NCI-H1417 treated with DMSO at 0.1 percent for 48 hours (cell line): ENCODE measurements around the gene ACSF3.

ENCODE experiments used
- DNase-seq: peaks from one replicate; lab custom pipeline; 2025; lab: John Stamatoyannopoulos, UW

The ACSF3 gene

DNA sequence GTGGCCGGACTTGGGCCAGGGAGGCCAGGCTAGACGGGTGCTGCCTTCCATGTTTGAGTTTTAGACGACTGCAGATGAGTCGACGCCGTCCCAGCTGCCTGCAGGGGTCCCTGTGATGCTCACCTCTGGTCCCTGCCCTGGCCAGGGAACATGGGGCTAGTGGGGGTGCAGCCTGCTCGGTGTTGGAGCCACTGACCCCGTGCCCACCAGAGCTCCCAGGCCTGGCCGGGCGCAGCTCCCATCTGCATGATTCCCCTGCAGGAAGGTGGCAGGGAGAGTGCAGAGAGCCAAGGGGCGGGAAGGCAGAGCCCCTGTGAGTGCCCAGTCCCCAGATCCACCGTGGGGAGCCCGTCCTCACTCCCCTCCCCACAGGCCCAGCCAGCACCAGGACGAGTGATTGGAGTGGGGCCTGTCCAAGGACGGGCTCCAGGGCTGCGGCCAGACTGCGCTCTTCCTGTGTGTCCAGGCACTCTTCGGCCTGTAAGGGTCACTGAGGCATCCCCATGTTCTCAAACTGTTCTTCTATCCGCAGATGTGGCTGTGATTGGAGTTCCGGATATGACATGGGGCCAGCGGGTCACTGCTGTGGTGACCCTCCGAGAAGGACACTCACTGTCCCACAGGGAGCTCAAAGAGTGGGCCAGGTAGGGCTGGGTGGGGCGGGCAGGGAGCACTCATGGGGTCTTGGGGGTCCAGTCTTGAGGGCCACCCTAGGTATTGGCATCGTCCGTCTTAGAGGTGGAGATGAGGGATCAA lies 51.9 kb downstream of the ACSF3 start:
- no peak for DNase-seq

- DNase-seq = no peak
Measured at GRCh38 chr16:89146211-89147005, 52.8 kb downstream of the ACSF3 start.

GRCh38 chr16:89147085-89147817 lies 53.6 kb downstream of the ACSF3 start:
- no peak for DNase-seq

DNA sequence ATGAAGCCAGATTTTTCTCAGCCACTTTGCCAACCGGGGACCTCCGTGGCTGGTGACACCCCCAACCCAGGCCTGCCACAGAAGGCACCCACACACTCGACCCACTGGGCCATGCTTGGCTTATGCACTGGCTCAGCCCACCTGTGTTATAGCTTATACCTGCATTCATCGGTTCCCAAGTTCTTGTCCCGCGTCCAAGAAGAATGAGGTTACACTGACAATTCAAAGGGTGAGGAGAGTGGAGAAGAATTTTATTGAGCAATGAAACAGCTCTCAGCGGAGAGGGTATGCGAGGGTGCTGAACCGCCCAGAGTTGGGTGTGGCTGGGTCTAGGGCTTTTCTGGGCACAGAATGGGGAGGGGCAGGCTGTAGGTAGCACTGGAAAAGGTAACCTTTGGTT lies 55.7 kb downstream of the ACSF3 start:
- DNase-seq = no peak

GRCh38 chr16:89150090-89150835 lies 56.6 kb downstream of the ACSF3 start:
- no peak for DNase-seq

GRCh38 chr16:89150981-89151380 lies 57.3 kb downstream of the ACSF3 start:
- DNase-seq = no peak

DNA sequence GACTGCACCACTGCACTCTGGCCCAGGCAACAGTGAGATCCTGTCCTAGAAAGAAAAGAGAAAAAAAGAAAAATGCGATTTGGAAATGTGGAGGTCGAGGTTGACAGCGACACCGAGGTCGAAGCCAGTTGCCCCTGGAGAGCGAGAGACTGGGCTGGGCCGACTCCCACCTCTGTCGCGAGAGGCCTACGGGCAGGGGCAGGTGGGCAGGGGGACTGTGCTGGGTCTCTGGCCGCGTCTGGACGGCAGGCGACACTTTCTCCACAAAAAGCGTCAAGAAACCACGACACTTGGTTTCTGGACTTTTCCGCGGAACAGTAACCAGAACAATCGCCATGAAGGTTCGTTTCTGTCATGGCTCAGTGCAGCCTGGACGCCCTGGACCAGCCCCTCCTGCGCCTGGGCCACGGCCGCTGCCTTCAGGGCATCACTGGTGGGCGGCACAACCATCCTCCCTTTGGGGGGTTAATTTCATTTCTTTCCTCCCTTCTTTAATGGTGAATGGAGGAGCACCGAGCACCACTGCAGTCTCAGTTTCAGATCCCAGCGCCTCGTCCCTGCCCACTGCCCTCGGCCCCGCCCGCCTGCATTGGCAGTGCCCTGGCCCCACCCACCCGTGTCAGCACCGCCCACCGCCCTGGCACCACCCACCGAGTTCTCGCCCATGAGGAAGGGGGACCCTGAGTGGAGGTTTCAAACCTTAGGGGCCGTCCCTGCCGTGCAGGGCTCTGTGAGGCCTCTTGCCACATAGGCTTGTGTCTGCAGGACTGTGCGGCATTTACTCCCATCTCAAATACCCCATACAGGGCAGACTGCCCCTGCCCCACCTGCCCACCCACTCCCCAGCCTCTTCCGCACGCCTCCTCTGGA lies 59.4 kb downstream of the ACSF3 start:
- DNase-seq = no peak

DNA sequence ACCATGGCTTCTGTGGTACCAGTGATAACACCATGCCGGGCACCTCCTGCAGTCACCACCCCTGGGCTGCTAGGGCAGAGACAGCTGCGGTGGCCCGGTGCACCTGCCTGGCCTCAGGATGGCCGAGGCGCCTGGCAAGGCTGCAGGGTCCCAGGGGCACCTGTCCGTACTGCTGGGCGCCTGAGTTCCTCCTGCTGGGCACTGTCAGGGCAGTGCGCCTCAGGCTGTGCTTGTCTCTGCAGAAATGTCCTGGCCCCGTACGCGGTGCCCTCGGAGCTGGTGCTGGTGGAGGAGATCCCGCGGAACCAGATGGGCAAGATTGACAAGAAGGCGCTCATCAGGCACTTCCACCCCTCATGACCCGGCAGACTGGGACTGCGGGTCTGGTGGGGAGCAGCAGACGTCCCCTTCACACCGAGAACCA lies 60.2 kb downstream of the ACSF3 start:
- no peak for DNase-seq

DNA sequence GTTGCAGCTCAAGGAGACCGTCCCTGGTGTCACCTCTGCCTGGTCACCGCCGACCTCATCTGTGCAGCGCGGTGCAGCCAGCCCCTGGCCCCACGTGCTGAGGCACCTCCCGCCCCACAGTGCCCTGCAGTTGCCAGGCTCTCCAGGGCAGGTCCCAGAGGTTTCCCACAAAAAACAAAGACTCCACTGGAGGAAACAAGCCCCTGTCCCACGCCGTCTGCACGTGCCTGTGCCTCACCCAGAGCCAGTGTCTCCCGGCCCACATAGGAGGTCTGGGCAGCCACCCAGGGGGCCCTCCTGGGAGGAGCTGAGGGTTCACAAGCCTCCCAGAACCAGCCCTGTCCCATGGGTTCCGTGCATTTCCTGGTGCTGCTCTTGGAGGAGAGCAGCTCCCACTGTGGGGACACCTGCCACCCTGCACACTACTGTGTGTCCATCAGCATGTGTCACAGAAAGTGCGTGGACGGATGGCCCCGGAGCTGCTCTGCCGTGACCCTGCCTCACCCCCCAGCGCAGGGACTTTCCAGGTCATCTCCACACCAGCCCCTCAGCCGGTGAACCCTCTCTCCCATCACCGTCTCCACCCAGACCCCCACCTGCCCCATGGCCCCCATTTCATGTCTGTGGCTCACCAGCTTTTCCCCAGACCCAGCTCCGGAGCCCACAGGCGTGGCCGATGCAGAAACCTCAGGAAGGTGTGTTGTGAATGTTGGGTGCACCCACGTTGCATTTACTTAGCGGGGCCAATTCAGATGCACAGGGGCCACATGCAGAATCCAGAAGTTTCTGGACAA lies 60.9 kb downstream of the ACSF3 start:
- no peak for DNase-seq

DNA sequence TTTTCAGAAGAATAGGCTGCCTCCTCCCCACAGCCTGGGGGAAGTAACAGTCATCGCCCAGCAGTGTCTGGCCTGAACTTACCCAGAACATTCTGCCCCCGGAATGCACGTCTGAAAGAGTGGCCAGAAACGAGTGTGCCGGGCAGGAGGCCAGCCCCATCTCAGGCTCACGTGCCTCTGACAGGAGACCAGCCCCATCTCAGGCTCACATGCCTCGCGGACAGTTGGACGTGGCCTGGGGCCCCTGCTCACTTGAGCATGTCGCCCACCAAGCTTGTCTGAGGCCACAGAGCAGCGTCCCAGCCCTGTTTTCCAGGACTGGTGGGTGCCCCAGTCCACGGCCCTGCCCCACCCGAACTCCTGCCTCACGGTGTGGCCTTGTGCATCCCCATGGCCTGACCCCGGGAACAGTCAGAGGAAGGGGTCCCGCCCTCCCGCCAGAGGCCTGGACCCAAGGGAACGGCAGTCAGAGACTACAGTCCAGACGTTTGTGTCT lies 61.6 kb downstream of the ACSF3 start:
- no peak for DNase-seq

- no peak for DNase-seq
Measured at GRCh38 chr16:89155851-89156739, 62.4 kb downstream of the ACSF3 start.

GRCh38 chr16:89156740-89157645 lies 63.3 kb downstream of the ACSF3 start:
- no peak for DNase-seq

- no peak for DNase-seq
Measured at GRCh38 chr16:89157778-89158177, 64.1 kb downstream of the ACSF3 start.

DNA sequence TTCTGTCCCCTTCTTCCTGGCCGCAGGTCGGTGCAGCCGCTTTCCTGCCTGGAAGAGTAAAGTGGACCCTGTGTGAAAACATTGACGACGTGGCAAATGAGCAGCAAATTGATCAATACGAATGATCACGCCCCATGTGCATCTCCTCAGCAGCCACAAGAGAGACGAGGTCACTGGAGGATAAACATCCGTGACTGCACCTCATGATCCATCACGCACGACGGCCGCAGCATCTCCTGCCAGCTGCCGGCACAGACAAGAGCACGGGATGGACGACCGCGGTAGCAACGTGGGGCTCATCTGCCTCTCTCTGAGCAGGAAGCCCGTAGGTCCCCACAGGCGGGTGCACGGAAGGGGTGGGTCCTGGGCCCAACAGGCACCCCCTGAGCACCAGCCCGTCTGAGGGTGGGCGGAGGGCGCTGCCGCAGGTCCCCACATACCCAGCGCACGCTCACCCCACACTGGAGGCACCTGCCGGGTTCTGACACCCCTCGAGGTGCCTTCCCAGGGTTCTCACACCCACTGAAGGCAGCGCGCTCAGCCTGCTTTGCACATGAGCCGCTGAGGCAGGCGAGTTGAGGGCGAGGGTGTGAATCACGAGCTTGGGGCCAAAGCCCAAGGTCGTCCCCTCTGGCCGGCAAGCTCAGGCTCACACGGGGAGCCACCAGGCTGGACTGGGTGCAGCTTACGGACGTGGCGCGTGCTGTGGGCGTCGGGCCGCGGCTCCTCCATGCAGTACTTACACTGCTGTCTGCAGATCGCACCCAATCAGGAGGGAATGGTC lies 65.6 kb downstream of the ACSF3 start:
- no peak for DNase-seq

- no peak for DNase-seq
Measured at GRCh38 chr16:89159850-89160354, 66.2 kb downstream of the ACSF3 start.

DNA sequence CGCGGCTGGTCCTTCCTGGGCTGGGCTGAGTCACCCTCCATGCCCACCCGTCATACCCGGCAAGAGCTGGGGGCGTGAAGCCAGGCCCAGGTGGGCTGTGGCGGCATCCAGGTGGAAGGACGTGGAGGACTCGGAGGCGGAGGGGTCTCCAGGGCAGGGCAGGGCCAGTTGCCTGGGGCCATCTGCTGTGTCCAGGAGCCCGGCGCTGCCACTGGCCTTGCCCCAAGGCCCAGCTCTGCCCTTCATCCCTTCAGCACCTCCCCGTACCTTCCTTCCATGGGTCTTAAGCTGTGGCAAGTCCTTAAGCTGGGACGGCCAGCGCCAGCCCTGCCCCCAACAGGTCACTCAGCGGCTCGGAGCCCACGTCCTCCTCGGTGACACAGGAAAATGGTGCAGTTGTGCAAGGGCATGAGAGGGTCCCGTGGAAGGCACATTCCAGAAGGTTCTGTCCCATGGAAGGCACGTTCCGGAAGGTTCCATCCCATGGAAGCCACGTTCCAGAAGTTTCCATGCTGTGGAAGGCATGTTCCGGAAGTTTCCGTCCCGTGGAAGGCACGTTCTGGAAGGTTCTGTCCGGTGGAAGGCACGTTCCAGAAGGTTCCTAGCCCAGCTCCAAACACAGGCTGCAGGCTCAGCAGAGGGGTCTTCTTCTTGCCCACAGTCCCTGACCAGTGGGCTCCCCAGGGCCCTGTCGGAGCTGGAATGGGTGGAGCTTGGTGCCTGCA lies 67.5 kb downstream of the ACSF3 start:
- no peak for DNase-seq
